ENCODE results near the gene TGFBR2. TPM values are rescaled to one million over a fixed set of nuclear protein-coding genes. Genes with fewer than 3 reads are reported as not detected.
"Not testable (repeated sequence)": the region's sequence is repeated elsewhere in the genome, so short reads cannot be mapped to it uniquely, and the experiment has no call there.

TGFBR2 gene
- total RNA-seq, 1 experiment from 2014 or later, result not detected

GRCh38 chr3:30664459-30664858 lies 58.1 kb downstream of the TGFBR2 start:
- no peak overlapping the region for H2AFZ ChIP-seq (ENCODE audit: low read length)
- no peak overlapping the region for H3K27ac ChIP-seq (ENCODE audit: low read length)
- DNase-seq, result no peak
- no peaks in the 10 kb centered on the region for H3K9me3 ChIP-seq (ENCODE audit: low read length)
- no peaks in the 10 kb centered on the region for H3K9me2 ChIP-seq (replicated peaks; ENCODE audit: insufficient read depth, low read length)
- no peaks in the 10 kb centered on the region for H3K27me3 ChIP-seq (ENCODE audit: low read length)
- H3K36me3 ChIP-seq (ENCODE audit: insufficient read depth, low read length), result no peaks in the 10 kb centered on the region
- no peak overlapping the region for H3K4me2 ChIP-seq (ENCODE audit: low read depth, low read length, poor library complexity, severe bottlenecking)
- H3K4me3 ChIP-seq (ENCODE audit: low read length), result no peak overlapping the region
- no peaks in the 10 kb centered on the region for H3K4me1 ChIP-seq (ENCODE audit: low read length)
- no peaks in the 10 kb centered on the region for H4K20me1 ChIP-seq (ENCODE audit: insufficient read depth, low read depth, low read length)
- H3K79me2 ChIP-seq (ENCODE audit: low read length), result no peaks in the 10 kb centered on the region
- H3K9ac ChIP-seq (ENCODE audit: low read length), result no peak overlapping the region

GRCh38 chr3:30664884-30665283 lies 58.5 kb downstream of the TGFBR2 start:
- Histone ChIP-seq H3K4me2 (ENCODE audit: low read depth, low read length, poor library complexity, severe bottlenecking) (no peak overlapping the region), H3K27me3 (ENCODE audit: low read length) (no peaks in the 10 kb centered on the region), H3K9me2 (replicated peaks; ENCODE audit: insufficient read depth, low read length) (no peaks in the 10 kb centered on the region), H3K4me1 (ENCODE audit: low read length) (no peaks in the 10 kb centered on the region), H3K36me3 (ENCODE audit: insufficient read depth, low read length) (no peaks in the 10 kb centered on the region), H4K20me1 (ENCODE audit: insufficient read depth, low read depth, low read length) (no peaks in the 10 kb centered on the region), H2AFZ (ENCODE audit: low read length) (no peak overlapping the region), H3K9ac (ENCODE audit: low read length) (no peak overlapping the region), H3K9me3 (ENCODE audit: low read length) (no peaks in the 10 kb centered on the region), H3K79me2 (ENCODE audit: low read length) (no peaks in the 10 kb centered on the region), H3K27ac (ENCODE audit: low read length) (no peak overlapping the region), H3K4me3 (ENCODE audit: low read length) (no peak overlapping the region)
- no peak for DNase-seq

- Histone ChIP-seq H4K20me1 (ENCODE audit: insufficient read depth, low read depth, low read length) (no peaks in the 10 kb centered on the region), H3K9me2 (replicated peaks; ENCODE audit: insufficient read depth, low read length) (no peaks in the 10 kb centered on the region), H2AFZ (ENCODE audit: low read length) (no peak overlapping the region), H3K4me2 (ENCODE audit: low read depth, low read length, poor library complexity, severe bottlenecking) (no peak overlapping the region), H3K27ac (ENCODE audit: low read length) (no peak overlapping the region), H3K4me1 (ENCODE audit: low read length) (no peaks in the 10 kb centered on the region), H3K36me3 (ENCODE audit: insufficient read depth, low read length) (no peaks in the 10 kb centered on the region), H3K9me3 (ENCODE audit: low read length) (no peaks in the 10 kb centered on the region), H3K27me3 (ENCODE audit: low read length) (no peaks in the 10 kb centered on the region), H3K79me2 (ENCODE audit: low read length) (no peaks in the 10 kb centered on the region), H3K4me3 (ENCODE audit: low read length) (no peak overlapping the region), H3K9ac (ENCODE audit: low read length) (no peak overlapping the region)
- DNase-seq, result no peak
Observed at GRCh38 chr3:30665539-30665938, 59.1 kb downstream of the TGFBR2 start.

GRCh38 chr3:30666572-30667279 lies 60.3 kb downstream of the TGFBR2 start:
- Histone ChIP-seq H3K9me2 (replicated peaks; ENCODE audit: insufficient read depth, low read length) (no peaks in the 10 kb centered on the region), H4K20me1 (ENCODE audit: insufficient read depth, low read depth, low read length) (no peaks in the 10 kb centered on the region), H3K9ac (ENCODE audit: low read length) (no peak overlapping the region), H3K4me2 (ENCODE audit: low read depth, low read length, poor library complexity, severe bottlenecking) (no peak overlapping the region), H3K27me3 (ENCODE audit: low read length) (no peaks in the 10 kb centered on the region), H3K4me1 (ENCODE audit: low read length) (no peaks in the 10 kb centered on the region), H3K27ac (ENCODE audit: low read length) (no peak overlapping the region), H3K9me3 (ENCODE audit: low read length) (no peaks in the 10 kb centered on the region), H2AFZ (ENCODE audit: low read length) (no peak overlapping the region), H3K36me3 (ENCODE audit: insufficient read depth, low read length) (no peaks in the 10 kb centered on the region), H3K79me2 (ENCODE audit: low read length) (no peaks in the 10 kb centered on the region), H3K4me3 (ENCODE audit: low read length) (no peak overlapping the region)
- DNase-seq, result no peak

- Histone ChIP-seq H3K4me3 (ENCODE audit: low read length) (no peak overlapping the region), H3K27me3 (ENCODE audit: low read length) (no peaks in the 10 kb centered on the region; the same call in 1 of the 2 replicates), H3K79me2 (ENCODE audit: low read length) (no peaks in the 10 kb centered on the region), H4K20me1 (ENCODE audit: insufficient read depth, low read depth, low read length) (no peaks in the 10 kb centered on the region), H2AFZ (ENCODE audit: low read length) (no peak overlapping the region), H3K36me3 (ENCODE audit: insufficient read depth, low read length) (no peaks in the 10 kb centered on the region), H3K9ac (ENCODE audit: low read length) (no peak overlapping the region), H3K4me1 (ENCODE audit: low read length) (no peaks in the 10 kb centered on the region), H3K9me3 (ENCODE audit: low read length) (no peaks in the 10 kb centered on the region), H3K27ac (ENCODE audit: low read length) (no peak overlapping the region), H3K4me2 (ENCODE audit: low read depth, low read length, poor library complexity, severe bottlenecking) (no peak overlapping the region), H3K9me2 (replicated peaks; ENCODE audit: insufficient read depth, low read length) (no peaks in the 10 kb centered on the region)
- DNase-seq, result no peak
Observed at GRCh38 chr3:30667280-30667651, 60.9 kb downstream of the TGFBR2 start.

GRCh38 chr3:30668051-30668609 lies 61.7 kb downstream of the TGFBR2 start:
- Histone ChIP-seq H3K27me3 (ENCODE audit: low read length) (no peaks in the 10 kb centered on the region; the same call in 1 of the 2 replicates), H3K4me1 (ENCODE audit: low read length) (no peaks in the 10 kb centered on the region), H3K4me2 (ENCODE audit: low read depth, low read length, poor library complexity, severe bottlenecking) (no peak overlapping the region), H2AFZ (ENCODE audit: low read length) (no peak overlapping the region), H3K9me2 (replicated peaks; ENCODE audit: insufficient read depth, low read length) (no peaks in the 10 kb centered on the region), H3K9ac (ENCODE audit: low read length) (no peak overlapping the region), H3K27ac (ENCODE audit: low read length) (no peak overlapping the region), H3K79me2 (ENCODE audit: low read length) (no peaks in the 10 kb centered on the region), H3K9me3 (ENCODE audit: low read length) (no peaks in the 10 kb centered on the region), H4K20me1 (ENCODE audit: insufficient read depth, low read depth, low read length) (no peaks in the 10 kb centered on the region), H3K4me3 (ENCODE audit: low read length) (no peak overlapping the region), H3K36me3 (ENCODE audit: insufficient read depth, low read length) (no peaks in the 10 kb centered on the region)
- DNase-seq, result no peak

GRCh38 chr3:30669360-30669934 lies 63.0 kb downstream of the TGFBR2 start:
- H3K4me3 ChIP-seq (ENCODE audit: low read length); H3K9me2 ChIP-seq (replicated peaks; ENCODE audit: insufficient read depth, low read length); DNase-seq; H3K79me2 ChIP-seq (ENCODE audit: low read length); H3K27me3 ChIP-seq (ENCODE audit: low read length); H3K36me3 ChIP-seq (ENCODE audit: insufficient read depth, low read length); H3K4me1 ChIP-seq (ENCODE audit: low read length); H3K27ac ChIP-seq (ENCODE audit: low read length); H3K9ac ChIP-seq (ENCODE audit: low read length); H3K4me2 ChIP-seq (ENCODE audit: low read depth, low read length, poor library complexity, severe bottlenecking); H4K20me1 ChIP-seq (ENCODE audit: insufficient read depth, low read depth, low read length); H2AFZ ChIP-seq (ENCODE audit: low read length); H3K9me3 ChIP-seq (ENCODE audit: low read length): not testable (repeated sequence)

GRCh38 chr3:30670292-30670691 lies 63.9 kb downstream of the TGFBR2 start:
- Histone ChIP-seq H3K4me3 (ENCODE audit: low read length) (no peak overlapping the region), H3K4me2 (ENCODE audit: low read depth, low read length, poor library complexity, severe bottlenecking) (no peak overlapping the region), H3K27ac (ENCODE audit: low read length) (no peak overlapping the region), H3K27me3 (ENCODE audit: low read length) (no peaks in the 10 kb centered on the region; the same call in 1 of the 2 replicates), H3K79me2 (ENCODE audit: low read length) (no peaks in the 10 kb centered on the region), H2AFZ (ENCODE audit: low read length) (no peak overlapping the region), H3K4me1 (ENCODE audit: low read length) (no peaks in the 10 kb centered on the region), H4K20me1 (ENCODE audit: insufficient read depth, low read depth, low read length) (no peaks in the 10 kb centered on the region), H3K36me3 (ENCODE audit: insufficient read depth, low read length) (no peaks in the 10 kb centered on the region), H3K9ac (ENCODE audit: low read length) (no peak overlapping the region), H3K9me2 (replicated peaks; ENCODE audit: insufficient read depth, low read length) (no peaks in the 10 kb centered on the region), H3K9me3 (ENCODE audit: low read length) (no peaks in the 10 kb centered on the region)
- DNase-seq, result no peak
